Head of caudate nucleus (tissue), 42 donors: ENCODE results near the gene FADS3.

Experiments
- DNase-seq, 42 donors: peaks; one replicate each; pipeline versions ENCODE4 v3.0.0 to v3.0.0-alpha.2; 2020 to 2021; ENCODE audit warnings: mixed read lengths in 7 of 42
- intact Hi-C: fragments of 100-400 bp; cut with DNase I; formaldehyde crosslinking; loops from one replicate; pipeline ENCODE4 v1.15.0; 2022

FADS3 gene

DNA sequence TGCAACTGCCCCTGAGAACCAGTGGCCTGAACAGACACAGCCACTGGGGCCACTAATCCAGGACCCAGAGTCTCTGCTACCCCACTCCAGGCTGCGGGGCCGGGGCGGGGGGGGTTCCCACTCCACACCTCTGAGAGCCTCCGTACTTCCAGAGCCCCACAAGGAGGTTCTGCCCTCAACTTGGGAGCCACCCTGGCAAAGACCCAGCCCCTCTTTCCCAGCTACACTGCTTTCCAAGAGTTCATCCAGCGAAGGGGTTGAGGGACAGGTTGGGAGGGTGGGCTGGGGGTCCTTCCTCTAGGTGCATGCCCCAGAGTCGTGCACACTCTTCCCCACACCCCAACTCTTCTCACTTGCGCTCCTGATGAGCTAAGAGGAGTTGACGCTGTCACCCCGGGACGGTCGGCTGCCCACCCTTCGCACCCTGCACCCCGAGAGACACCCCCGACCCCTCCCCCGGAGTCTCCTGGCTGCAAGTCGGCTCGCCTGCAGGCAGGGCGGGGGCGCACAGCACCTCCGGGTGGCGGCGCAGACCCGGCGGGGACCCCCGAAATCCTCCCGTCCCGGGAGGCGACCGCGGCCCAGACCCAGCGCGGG is 25.5 kb upstream of the FADS3 start:
- peak in 9 of 42 donors; percentile 6 to 42 (median 25) for DNase-seq
- intact Hi-C loops, result no loop called here

DNA sequence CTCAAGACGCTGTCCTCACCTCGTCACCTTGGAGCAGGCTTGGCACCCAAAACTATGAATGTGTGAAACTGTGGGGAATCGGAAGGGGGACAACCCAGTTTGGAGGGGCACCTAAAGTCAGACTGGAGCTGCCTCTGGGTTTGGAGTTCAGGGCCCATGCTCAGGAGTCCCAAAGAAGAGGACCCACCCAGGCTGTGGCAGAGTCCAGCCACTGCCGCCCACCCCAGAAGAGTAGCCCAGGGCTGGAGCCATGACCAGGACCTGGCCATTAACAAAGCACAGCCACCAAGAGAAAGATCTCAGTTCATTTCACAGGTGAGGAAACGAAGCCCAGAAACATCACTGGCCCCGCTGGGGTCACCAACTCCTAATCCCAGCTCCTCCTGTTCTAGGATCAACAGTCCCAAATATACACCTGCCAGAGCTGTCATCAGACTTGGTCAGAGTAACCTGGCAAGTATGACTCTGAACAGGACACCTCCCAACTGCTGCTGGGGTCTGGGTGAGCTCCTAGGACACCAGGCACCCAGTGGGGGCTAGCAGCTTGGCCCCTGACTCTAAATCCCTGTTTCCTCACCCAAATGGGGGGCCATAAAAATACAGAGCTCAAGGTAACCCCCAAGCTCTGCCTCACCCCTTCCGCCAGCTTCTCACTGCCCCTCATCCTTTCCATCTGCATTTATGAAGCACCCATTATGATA is 23.3 kb upstream of the FADS3 start:
- peak in 11 of 42 donors; percentile 1 to 36 (median 8) for DNase-seq
- intact Hi-C loops, result no loop called here

DNA sequence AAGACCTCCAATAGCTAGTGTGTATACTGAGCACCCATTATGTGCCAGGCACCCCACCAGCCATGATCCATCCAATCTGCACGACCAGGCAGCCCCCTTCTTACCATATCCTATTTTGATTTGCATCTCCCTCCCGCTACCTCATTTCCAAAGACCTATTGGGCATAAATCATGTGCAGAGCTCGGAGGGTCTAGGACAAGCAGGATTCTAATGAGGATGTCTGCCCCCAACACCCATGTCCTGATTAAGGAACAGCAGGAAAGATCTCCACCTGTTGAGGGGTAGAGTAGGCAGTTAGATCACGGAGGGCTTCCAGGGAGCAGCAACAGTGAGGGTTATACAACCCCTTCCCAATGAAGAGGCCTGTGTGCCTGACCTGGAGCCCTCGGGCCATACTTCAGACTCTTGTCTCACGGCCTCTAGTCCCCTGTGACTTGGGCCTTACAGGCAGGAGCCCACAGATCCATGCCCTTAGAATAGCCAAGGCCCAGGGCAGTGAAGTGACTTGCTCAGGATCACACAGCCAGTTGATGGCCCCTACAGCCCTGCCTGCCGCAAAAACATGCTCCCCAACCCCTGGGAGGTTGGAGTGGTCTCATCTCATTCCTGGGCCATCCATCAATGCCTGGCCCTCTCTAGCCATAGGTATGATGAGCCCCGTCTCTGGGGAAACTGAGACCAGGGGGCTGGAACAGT is 22.5 kb upstream of the FADS3 start:
- intact Hi-C loops, result no loop called here
- DNase-seq, result peak in 7 of 42 donors; percentile 3 to 19 (median 5)

DNA sequence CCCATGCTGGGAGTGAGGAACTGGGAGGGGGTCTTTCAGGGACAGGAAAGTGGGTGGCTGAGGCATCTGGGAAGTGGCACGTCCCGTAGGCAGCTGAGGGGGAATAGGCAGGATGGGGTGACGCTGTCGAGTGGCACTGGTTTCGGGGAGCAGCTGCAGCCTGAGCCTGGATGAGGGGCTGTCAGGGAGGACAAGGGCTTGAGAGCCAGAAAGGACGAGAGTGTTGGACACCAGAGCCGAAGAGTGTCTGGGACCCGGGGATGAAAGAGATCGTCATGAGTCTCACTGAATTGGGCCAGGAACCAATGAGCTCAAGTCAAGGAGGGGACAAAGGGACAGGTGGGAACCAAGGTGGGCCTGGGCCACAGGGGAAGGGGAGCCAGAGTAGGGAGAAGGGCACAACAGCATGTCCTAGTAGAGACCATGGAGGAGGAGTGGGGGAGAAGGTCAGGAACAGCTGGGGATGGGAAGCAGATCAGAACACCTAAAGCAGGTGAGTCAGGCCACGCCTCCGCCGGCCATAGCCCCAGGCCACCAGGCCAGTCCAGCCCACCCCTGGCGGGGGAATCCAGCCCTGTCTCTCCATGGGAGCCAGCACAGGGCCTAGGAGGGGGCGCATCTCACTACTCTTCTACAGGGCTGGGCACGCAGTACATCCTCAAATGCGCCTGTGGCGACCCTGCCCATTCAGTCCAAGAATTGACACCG is 21.8 kb upstream of the FADS3 start:
- peak in 11 of 42 donors; percentile 3 to 41 (median 10) for DNase-seq
- intact Hi-C loops, result no loop called here

DNA sequence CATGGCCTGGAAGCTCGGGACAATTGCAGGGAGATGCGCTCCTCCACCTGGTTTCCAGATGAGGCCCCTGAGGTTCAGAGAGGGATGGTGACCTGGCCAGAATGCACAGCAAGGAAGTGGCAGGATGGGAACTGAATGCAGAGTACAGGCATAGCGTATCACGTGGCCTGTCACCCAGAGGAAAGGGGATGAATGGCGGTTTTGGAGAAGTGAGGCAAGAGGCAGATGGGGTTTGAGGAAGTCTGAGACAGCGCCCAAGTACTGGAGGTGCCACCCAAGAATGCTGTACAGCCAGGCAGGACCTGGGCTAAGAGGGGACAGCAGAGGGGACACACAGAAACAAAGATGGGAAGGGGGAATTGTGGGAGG is 21.2 kb upstream of the FADS3 start:
- intact Hi-C loops, result no loop called here
- DNase-seq, result peak in 18 of 42 donors; percentile 5 to 66 (median 43)

DNA sequence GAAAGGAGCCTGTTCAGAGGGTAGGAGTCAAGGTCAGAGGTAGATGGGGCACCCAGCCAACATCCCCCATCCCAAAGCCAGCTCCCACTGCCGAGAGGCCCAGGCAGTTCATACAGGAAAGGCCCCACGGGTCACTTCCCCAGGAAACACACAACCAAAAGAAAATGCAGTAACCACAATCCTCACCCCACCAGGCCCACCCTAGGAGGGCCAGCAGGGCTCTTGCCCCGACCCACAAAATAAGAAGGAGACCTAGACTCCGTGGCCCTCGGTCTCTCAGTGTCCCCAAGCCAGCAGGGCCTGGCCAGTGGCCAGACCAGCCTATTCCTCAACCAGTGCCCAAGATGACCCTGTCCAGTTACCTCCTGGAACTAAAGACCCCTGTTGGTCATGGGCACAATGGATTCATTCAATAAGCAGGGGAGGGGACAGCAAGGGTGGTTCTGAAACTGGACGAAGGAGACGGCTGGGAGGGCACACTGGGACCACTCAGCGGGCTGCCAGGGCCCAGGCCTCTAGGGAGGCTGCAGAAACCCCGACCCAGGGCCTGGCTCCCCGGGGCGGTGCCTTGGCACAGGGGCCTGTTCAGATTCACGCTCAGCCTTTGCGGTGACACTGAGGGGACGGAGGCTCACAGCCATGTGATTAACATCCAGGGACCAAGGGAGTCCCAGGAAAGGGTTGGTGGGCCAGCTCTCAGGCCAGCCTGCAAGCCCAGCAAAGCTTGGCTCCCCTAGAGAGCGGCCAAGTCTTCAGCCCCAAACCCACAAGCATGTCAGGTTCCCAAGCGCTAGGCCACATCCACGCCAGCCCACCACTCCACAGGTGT is 20.6 kb upstream of the FADS3 start:
- DNase-seq, result peak in 9 of 42 donors; percentile 4 to 30 (median 13)
- intact Hi-C loops, result no loop called here

DNA sequence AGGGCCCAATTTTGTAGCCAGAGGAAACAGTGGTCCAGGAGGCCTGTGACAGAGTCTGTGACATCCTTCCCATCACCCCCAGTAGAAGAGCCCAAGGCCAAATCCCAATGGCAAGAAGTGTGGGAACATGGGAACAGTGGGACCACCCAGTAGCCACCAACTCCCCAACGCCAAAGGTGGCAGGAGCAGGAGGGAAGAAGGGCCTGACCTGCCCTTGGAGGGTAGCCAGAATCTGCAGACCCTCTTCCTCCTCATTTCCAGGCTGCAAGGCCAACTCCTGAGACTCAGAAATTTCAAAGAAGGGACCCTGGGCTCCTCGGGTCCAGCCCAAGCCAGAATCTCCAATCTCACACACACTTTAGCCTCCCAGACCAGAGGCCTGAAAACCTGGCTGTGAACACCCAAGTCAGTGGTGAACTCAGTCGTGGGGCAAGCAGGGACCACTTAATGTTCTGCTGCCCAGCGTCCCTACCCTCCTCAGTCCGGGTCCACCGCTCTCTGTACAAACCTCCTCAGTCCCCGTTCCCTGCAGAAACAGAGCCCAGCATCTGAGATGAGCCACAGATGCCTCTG is 19.9 kb upstream of the FADS3 start:
- DNase-seq, result peak in 3 of 42 donors; percentile 2 to 17 (median 8)
- intact Hi-C loops, result no loop called here

DNA sequence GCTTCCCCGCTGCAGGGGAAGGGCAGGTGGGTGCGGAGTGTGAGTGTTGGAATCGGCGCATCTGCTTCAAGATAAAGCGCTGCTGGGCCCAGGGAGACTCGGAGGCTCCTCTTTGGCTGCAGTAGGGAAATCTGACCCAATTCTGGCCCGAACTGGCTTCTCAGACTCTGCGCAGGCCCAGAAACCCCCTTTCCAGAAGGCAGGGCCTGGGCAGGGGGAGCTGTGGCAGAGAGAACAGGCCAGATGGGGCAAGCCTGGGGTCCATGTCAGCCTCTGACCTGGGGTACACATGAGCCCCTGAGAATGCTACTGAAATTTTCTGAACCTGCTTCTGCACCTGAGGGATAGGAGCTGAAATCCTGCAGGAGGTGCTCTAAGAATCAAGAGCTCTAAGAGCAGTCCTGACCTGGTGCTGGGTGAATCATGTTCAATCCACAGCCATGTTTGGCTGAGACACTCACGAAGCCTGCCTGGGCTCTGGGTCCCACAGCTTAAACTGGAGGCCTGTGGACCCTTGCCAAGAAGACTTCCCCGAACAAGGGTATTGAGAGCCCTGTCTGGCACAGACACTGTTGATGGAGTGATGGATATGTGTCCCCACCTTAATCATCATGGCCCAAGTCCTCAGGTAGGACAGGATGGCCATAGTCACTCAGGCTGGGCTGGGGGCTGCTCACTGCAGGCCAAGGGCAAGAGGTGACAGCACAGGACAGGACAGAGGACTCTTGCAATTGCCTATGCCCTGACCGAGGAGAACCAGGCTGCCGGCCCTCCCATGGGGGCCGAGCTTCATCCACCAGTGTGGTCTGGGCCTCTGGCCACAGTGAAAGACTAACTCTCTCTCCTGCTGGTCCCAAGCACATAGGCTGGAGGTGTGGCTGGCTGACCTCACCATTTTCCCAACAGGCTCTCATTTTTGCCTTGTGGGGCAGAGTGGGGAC is 19.1 kb upstream of the FADS3 start:
- DNase-seq, result peak in 5 of 42 donors; percentile 4 to 25 (median 6)
- intact Hi-C loops, result no loop called here

DNA sequence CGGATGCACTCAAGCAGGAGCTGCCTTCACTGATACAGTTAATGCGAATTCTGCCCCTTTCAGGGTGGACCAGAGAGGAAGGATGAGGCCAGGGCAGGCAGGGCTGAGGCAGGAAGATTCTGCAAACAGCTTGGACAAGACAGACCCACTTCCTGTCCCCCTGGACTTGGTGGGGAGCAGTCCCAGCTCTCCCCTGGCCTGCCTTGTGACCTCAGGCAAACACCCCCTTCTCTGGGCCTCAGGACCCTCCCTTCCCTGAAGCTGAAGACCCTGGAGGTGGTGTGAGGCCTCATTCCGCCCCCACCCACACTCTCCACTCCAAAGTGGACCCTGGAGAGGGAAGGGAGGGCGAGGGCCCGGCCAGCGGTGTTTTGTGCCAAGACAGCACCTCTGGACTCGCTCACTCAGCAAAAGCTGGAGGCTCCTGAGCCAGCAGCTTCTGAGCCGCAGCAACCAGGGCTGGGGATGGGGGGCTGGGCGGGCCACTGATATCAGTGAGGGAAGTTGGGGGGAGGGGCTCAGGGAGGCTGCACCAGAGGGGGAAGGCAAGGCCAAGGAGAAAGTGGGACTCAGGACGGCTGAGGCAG is 17.5 kb upstream of the FADS3 start:
- intact Hi-C loops, result no loop called here
- peak in 30 of 42 donors; percentile 25 to 73 (median 59) for DNase-seq

DNA sequence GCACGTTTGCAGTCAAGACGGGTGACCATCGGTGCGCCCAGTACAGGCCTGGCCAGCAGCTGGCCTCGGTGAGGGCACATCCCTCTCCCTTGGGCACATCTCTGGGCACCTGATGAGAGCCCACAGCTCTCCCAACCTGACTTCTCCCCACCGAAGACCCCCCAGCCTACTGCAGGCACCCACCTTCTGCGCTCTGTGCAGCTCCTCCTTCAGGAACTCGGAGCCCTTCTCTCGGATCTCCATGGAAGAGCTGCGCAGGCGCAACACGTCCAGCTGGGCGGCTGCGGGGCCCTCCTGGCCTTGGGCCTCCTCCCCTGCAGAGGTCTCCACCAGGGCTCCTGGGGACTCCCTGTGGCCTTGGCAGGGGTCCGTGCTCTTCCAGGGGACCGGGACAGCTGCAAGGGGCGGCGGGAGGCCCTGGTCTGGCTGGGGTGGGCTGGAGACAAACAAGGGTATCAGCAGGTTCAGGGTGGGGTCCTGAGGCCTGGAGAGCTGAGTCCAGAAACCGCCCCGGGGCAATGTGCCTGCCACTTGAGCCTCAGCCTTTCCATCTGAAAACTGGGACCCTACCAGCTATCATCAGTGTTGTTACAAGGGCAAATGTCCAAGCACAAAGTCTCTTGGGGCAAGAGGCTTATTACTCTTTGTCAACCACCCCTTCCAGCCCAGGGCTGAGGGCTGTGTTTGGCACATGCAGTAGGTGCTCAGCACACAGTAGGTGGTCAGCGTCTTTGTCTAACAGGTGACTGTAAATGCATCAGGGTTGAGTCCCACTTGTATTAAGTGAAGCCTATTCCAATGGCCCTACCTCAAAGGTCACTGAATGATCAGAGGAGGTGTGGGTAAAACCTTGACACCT is 16.8 kb upstream of the FADS3 start:
- intact Hi-C loops, result no loop called here
- peak in 1 of 42 donors; percentile 2 for DNase-seq

DNA sequence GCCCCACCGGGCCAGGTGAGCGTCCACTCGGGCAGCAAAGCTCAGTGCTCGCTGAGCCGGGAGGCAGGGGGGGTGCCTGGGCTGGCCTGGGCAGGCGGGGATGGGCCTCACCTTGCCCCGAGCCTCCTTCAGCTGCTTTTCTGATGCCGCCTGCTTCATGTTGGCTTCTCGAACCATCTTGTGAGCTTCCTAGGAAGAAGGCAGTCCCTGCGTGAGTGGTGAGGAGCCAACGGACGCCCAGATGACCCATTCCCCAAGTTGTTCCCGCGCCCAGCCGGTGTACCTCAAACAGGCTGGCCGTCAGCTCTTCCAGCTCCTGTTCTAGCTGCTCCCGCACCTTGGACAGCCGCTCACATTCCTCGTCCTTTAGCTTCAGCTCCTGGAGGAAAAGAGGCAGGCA is 15.9 kb upstream of the FADS3 start:
- no peak for DNase-seq
- intact Hi-C loops, result no loop called here

DNA sequence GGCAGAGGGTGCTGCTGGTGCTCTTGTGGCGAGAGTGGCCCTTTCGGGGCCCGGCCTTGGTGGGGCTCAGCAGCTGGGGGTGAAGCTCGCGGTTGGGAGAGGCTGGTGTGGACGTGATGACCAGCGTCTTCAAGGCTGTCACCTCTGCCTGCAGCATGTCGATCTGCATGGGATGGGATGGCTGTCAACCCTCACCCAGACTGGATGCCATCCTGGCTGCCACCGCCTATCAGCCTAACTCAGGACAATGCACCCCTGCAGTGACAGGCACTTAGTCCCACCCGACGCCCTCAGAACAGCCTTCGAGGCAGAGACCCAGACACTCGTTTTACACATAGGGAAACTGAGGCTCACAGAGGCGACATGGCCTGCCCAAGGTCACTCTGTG is 15.2 kb upstream of the FADS3 start:
- DNase-seq, result no peak
- intact Hi-C loops, result no loop called here

DNA sequence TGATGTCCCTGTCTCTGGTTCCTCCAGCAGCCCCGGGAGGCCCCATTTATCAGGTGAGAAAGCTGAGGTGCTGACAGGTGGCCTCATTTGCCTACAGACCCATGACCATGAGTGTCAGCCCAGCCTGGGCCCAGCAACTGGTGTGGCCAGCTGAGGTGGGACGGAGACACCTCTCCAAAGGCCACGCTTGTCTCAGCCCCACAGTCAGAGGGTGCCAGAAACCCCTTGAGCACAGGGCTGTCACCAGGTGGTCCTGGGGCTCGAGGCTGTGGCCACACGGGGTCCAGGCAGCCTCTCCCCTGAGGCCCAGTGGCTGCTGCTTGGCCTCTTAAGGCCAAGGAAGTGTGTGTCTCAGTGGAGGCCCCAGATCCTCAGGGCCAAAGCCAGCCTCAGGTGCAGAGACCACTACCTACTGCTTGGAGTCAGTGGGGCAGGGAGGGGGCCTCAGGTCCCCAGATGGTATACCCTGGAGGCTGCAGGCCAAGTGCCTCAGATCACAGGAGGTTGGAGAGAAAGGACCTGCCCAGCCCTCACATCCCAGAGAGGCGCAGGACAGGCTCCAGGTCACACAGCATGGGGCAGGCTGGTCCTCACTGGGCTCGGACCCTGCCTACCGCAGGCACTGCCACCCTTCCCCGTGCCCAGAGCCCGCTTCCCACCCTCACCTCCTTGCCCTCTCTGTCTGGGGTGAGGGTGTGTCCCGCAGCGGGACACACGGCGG is 14.6 kb upstream of the FADS3 start:
- intact Hi-C loops, result no loop called here
- DNase-seq, result no peak

DNA sequence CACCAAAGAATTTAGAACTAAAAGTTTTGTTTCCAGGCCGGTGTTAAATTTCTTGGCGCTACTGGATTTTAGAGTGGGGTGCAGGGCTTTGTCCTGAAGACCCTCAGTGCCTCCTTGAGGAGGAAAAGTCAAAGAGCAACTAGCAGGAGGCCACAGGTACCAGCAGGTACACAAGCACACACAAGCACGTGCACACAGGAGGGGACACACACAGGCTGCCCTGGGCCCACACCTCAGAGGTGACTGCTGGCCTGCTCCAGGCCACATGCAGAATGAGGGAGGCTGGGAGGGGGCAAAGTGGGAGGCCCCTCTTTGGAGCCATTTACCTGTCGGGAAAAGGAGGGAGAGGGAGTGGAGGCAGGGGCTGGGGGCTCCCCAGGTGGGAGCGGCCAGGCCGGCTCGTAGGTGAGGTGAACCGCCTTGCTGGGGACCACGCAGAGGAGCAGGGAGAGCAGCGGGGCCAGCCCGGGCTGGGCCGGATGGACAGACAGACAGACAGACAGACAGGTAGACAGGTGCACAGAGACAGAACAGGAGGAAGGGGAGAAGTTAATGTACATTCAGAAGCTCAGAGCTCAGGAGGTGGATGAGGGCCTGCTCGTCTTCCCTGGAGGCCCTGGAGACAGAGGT is 13.8 kb upstream of the FADS3 start:
- intact Hi-C loops, result no loop called here
- no peak for DNase-seq

DNA sequence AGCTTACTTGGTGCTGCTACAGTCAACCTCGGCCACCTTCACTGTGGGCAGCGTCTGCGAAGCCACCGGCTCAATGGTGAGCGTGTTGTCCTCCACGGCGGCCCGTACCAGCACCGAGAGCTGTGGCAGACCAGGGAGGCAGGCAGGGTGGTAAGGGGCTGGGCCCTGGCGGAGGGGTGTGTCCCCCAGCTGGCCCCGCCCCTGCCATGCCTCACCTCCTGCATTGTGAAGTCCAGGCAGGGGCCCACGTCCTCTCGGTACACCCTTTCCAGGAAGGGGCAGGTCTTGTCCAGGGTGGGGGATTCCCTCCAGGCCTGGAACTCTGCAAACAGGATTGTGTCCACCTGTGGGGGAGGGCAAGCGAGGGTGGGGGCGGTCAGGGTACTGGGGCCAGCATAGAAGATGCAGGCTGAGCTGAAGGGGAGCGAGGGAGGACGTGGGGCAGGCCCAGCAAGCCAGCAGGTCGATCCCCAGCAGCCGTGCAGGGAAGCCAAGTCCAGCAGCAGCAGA is 13.2 kb upstream of the FADS3 start:
- DNase-seq, result no peak

More for the DNA sequence above, 13.2 kb upstream of the FADS3 start:
- intact Hi-C loops, result no loop called here
